CD8-positive, alpha-beta memory T cell (primary cell): Measurements from ENCODE around the gene HSPA6. TPM values are rescaled to one million over a fixed set of nuclear protein-coding genes. Genes with fewer than 3 reads are reported as not detected.
A peak's percentile ranks its signal among the peaks of the same experiment; 100 is the strongest.
"Not testable (repeated sequence)": the region's sequence is repeated elsewhere in the genome, so short reads cannot be mapped to it uniquely, and the experiment has no call there.

Experiments
- CTCF ChIA-PET: fragments of 350-600 bp; sonication (Branson Sonifier 250); formaldehyde crosslinking; loops from one replicate; lab custom pipeline; 2021; ENCODE audit warnings: antibody characterized with exemption; lab: Charles Lee
- POLR2A ChIA-PET: fragments of 350-600 bp; sonication (Branson Sonifier 250); formaldehyde crosslinking; loops from one replicate; lab custom pipeline; 2021; ENCODE audit warnings: antibody characterized with exemption; lab: Charles Lee
- DNase-seq, 5 donors: peaks; one replicate each; pipeline versions ENCODE4 v3.0.0 to v3.0.0-alpha.2; 2020 to 2022; ENCODE audit warnings: mixed read lengths in 1 of 5
- H3K27ac ChIP-seq: one replicate; pipeline ENCODE4 v1.7.0; 2013; ENCODE audit warnings: low read depth, mild to moderate bottlenecking, low read length, moderate library complexity
- H3K27me3 ChIP-seq: 2 replicates; pipeline ENCODE4 v1.7.0; 2013; ENCODE audit warnings: low read length, mild to moderate bottlenecking; ENCODE audit not compliant: insufficient read depth, poor library complexity, severe bottlenecking
- H3K36me3 ChIP-seq: 2 replicates; pipeline ENCODE4 v1.7.0; 2013; ENCODE audit warnings: mild to moderate bottlenecking, low read length, moderate library complexity; ENCODE audit not compliant: insufficient read depth
- H3K4me1 ChIP-seq: 2 replicates; pipeline ENCODE4 v1.7.0; 2013; ENCODE audit warnings: mild to moderate bottlenecking, low read length, moderate library complexity; ENCODE audit not compliant: insufficient read depth
- H3K4me3 ChIP-seq: 2 replicates; pipeline ENCODE4 v1.7.0; 2013; ENCODE audit warnings: mild to moderate bottlenecking, low read length
- H3K9me3 ChIP-seq: 2 replicates; pipeline ENCODE4 v1.7.0; 2013; ENCODE audit warnings: mild to moderate bottlenecking, low read length
- H3K27ac Mint-ChIP-seq, 8 donors: one replicate each; pipeline ENCODE4 v1.8.0; 2020 to 2021; ENCODE audit warnings: mixed read lengths in 8 of 8, mild to moderate bottlenecking in 6 of 8, inconsistent platforms in 3 of 8, moderate library complexity in 3 of 8
- H3K27me3 Mint-ChIP-seq, 2 donors: one replicate each; pipeline ENCODE4 v1.8.0; 2020 to 2021; ENCODE audit warnings: mixed read lengths in 2 of 2, mild to moderate bottlenecking in 1 of 2, moderate library complexity in 1 of 2
- H3K36me3 Mint-ChIP-seq, 3 donors: one replicate each; pipeline ENCODE4 v1.8.0; 2020 to 2021; ENCODE audit warnings: mixed read lengths in 3 of 3, inconsistent platforms in 1 of 3, mild to moderate bottlenecking in 1 of 3
- H3K4me1 Mint-ChIP-seq, 3 donors: one replicate each; pipeline ENCODE4 v1.8.0; 2020 to 2021; ENCODE audit warnings: mixed read lengths in 3 of 3, inconsistent platforms in 1 of 3, mild to moderate bottlenecking in 1 of 3
- H3K4me3 Mint-ChIP-seq, 7 donors: one replicate each; pipeline ENCODE4 v1.8.0; 2020 to 2021; ENCODE audit warnings: mixed read lengths in 7 of 7, mild to moderate bottlenecking in 6 of 7, moderate library complexity in 4 of 7, inconsistent platforms in 2 of 7
- H3K9me3 Mint-ChIP-seq, 5 donors: one replicate each; pipeline ENCODE4 v1.8.0; 2020 to 2022; ENCODE audit warnings: mixed read lengths in 5 of 5, mild to moderate bottlenecking in 3 of 5, moderate library complexity in 2 of 5, inconsistent platforms in 1 of 5
- polyA plus RNA-seq: library from polyadenylated mRNA; unstranded; fragments of 300-500 nt; fragmentation: Illumina TruSeq; gene quantifications from one replicate; pipeline ENCODE4 v1.2.3, GENCODE V29; 2021
- total RNA-seq, 2 experiments: library from RNA; stranded (reverse); gene quantifications; one replicate each; pipeline ENCODE4 v1.2.3, GENCODE V29; 2021

The HSPA6 gene
- total RNA-seq (1 to 10 TPM in 1 of 2 experiments, under 1 TPM in 1; 0.90 to 1.3 TPM), polyA plus RNA-seq (1.4 TPM)

DNA sequence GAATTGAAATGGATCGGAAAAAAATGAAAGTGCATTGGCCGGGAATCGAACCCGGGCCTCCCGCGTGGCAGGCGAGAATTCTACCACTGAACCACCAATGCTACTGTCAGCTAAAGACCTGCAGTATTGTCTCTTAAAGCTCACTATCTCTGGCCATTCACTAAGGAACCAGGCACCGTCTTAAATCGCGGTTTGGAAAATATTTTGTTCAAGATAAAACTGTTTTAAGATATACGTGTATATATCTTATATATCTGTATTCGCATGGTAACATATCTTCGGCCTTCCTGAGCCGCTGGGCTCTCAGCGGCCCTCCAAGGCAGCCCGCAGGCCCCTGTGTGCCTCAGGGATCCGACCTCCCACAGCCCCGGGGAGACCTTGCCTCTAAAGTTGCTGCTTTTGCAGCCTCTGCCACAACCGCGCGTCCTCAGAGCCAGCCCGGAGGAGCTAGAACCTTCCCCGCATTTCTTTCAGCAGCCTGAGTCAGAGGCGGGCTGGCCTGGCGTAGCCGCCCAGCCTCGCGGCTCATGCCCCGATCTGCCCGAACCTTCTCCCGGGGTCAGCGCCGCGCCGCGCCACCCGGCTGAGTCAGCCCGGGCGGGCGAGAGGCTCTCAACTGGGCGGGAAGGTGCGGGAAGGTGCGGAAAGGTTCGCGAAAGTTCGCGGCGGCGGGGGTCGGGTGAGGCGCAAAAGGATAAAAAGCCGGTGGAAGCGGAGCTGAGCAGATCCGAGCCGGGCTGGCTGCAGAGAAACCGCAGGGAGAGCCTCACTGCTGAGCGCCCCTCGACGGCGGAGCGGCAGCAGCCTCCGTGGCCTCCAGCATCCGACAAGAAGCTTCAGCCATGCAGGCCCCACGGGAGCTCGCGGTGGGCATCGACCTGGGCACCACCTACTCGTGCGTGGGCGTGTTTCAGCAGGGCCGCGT lies at the start of gene HSPA6:
Gene HSPA6 (plus strand): TSS at position 724 of the 925 bp plus-strand sequence. CDS start 119 bp downstream, at position 843.
- Histone ChIP-seq H3K27ac (peak within 1 kb of the TSS; percentile 43), H3K4me3 (peak within 1 kb of the TSS; percentile 80)
- peaks cover 4 to 23% (median 11%) of the 10 kb centered on the region in 3 donors for H3K4me1 Mint-ChIP-seq

DNA sequence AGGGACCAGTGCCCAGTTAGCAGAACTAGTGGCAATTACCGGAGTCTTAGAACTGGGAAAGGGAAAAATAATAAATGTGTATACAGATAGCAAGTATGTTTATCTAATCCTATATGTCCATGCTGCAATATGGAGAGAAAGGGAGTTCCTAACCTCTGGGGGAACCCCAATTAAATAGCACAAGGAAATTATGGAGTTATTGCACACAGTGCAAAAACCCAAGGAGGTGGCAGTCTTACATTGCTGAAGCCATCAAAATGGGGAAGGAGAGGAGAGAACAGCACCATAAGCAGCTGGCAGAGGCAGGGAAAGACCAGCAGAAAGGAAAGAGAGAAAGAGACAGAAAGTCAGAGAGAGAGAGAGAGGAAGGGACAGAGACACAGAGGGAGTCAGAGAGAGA lies 46.6 kb upstream of the HSPA6 start:
- not testable (repeated sequence) for H3K4me1 ChIP-seq, H3K9me3 Mint-ChIP-seq
- peaks cover 28 to 37% of the 10 kb centered on the region in 2 donors for H3K27me3 Mint-ChIP-seq

More for the DNA sequence above, at the start of gene HSPA6:
- H3K9me3 ChIP-seq, H3K27me3 ChIP-seq, H3K9me3 Mint-ChIP-seq, H3K4me1 ChIP-seq, H3K36me3 Mint-ChIP-seq, H3K36me3 ChIP-seq: not testable (repeated sequence)
- DNase-seq, result peak; percentile 53 to 83 (median 79)
- H3K27me3 Mint-ChIP-seq, result peaks cover 0 to 11% of the 10 kb centered on the region in 2 donors
- H3K27ac Mint-ChIP-seq, result peak within 1 kb of the TSS; percentile 54 to 99 (median 86)
- POLR2A ChIA-PET, result interaction anchor here (0.7 kb wide), 1 partner anchor 15 kb away, joined by 3 read pairs; no protein-coding TSS in a partner anchor
- CTCF ChIA-PET, result interaction anchor here (1.5 to 1.7 kb wide), 3 partner anchors 16 to 203 kb away, joined by 3 to 6 read pairs (median 5); partner anchors contain the start of gene FCGR2A
- H3K4me3 Mint-ChIP-seq, result peak within 1 kb of the TSS; percentile 90 to 98 (median 91)

GRCh38 chr1:161478985-161479384 lies 45.4 kb upstream of the HSPA6 start:
- Histone ChIP-seq H3K4me1 (no peaks in the 10 kb centered on the region), H3K36me3 (no peaks in the 10 kb centered on the region), H3K27me3 (no peaks in the 10 kb centered on the region), H3K9me3 (no peaks in the 10 kb centered on the region), H3K4me3 (no peak overlapping the region), H3K27ac (no peak overlapping the region)
- Mint-ChIP-seq H3K4me3 (no peak overlapping the region), H3K4me1 (no peaks in the 10 kb centered on the region), H3K27ac (no peak overlapping the region), H3K9me3 (peaks cover 0 to 2% (median 0%) of the 10 kb centered on the region in 5 donors), H3K27me3 (peaks cover 19 to 25% of the 10 kb centered on the region in 2 donors), H3K36me3 (peaks cover 0 to 3% (median 0%) of the 10 kb centered on the region in 3 donors)
- peak in 1 of 5 donors; percentile 41 for DNase-seq
- POLR2A ChIA-PET, result no interaction called here
- CTCF ChIA-PET, result interaction anchor here (1.4 kb wide), 1 partner anchor 260 kb away, joined by 6 read pairs; no protein-coding TSS in a partner anchor

More for the DNA sequence above, 46.6 kb upstream of the HSPA6 start:
- H3K36me3 ChIP-seq, H3K36me3 Mint-ChIP-seq, H3K9me3 ChIP-seq, H3K4me3 ChIP-seq, CTCF ChIA-PET, DNase-seq, H3K27me3 ChIP-seq, H3K27ac ChIP-seq, POLR2A ChIA-PET: not testable (repeated sequence)
- Mint-ChIP-seq H3K4me1 (peaks cover 8 to 10% (median 10%) of the 10 kb centered on the region in 3 donors), H3K4me3 (peak overlapping the region in 1 of 7 donors; percentile 9), H3K27ac (peak overlapping the region in 2 of 8 donors; percentile 13 to 39)

DNA sequence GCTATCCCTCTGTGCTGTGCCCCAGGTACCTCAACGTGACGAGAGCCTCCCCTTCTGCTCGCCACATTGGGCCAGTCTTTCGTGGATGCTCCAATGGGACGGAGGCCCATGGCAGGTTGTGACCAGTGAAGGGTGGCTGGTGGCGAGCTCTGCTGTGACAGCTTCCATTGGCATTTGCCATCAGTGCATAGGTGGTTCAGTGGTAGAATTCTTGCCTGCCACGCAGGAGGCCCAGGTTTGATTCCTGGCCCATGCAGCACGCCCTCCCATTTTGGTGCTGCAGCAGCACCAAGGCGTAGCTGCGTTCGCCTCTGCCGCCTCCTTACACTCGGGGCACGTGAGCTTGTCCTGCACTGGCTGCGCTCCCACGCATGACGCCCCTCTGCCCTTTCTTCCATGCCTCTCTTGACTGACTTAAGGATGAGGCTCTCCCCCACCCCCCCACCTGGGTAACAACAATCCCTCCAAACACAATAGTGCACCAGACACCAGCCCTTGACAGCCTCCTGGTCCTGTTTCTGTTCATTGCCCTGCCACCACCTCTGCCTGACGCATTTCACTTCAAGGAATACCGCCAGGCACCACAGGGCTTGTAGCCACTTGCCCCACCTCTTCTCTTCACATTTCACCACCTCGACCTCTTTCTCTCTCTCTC lies 43.8 kb upstream of the HSPA6 start:
- H3K9me3 Mint-ChIP-seq, result no peaks in the 10 kb centered on the region
- ChIA-PET CTCF (interaction anchor here (1.4 kb wide), 1 partner anchor 258 kb away, joined by 6 read pairs; no protein-coding TSS in a partner anchor), POLR2A (no interaction called here)
- no peak overlapping the region for H3K27ac Mint-ChIP-seq
- Histone ChIP-seq H3K9me3 (no peaks in the 10 kb centered on the region), H3K27ac (no peak overlapping the region), H3K36me3 (no peaks in the 10 kb centered on the region), H3K4me3 (no peak overlapping the region), H3K27me3 (no peaks in the 10 kb centered on the region), H3K4me1 (no peaks in the 10 kb centered on the region)
- H3K27me3 Mint-ChIP-seq, result peaks cover 11 to 12% of the 10 kb centered on the region in 2 donors
- peaks cover 0 to 3% (median 0%) of the 10 kb centered on the region in 3 donors for H3K36me3 Mint-ChIP-seq
- no peak for DNase-seq
- H3K4me3 Mint-ChIP-seq, result no peak overlapping the region
- H3K4me1 Mint-ChIP-seq, result no peaks in the 10 kb centered on the region

GRCh38 chr1:161481624-161482392 lies 42.5 kb upstream of the HSPA6 start:
- Histone ChIP-seq H3K4me3 (no peak overlapping the region), H3K9me3 (no peaks in the 10 kb centered on the region), H3K36me3 (no peaks in the 10 kb centered on the region), H3K4me1 (no peaks in the 10 kb centered on the region), H3K27ac (no peak overlapping the region), H3K27me3 (no peaks in the 10 kb centered on the region)
- no peaks in the 10 kb centered on the region for H3K9me3 Mint-ChIP-seq
- ChIA-PET POLR2A (no interaction called here), CTCF (no interaction called here)
- no peak for DNase-seq
- H3K27ac Mint-ChIP-seq, result no peak overlapping the region
- H3K27me3 Mint-ChIP-seq, result peaks cover 9% of the 10 kb centered on the region in 2 donors
- peaks cover 0 to under 1% (median under 1%) of the 10 kb centered on the region in 3 donors for H3K4me1 Mint-ChIP-seq
- H3K36me3 Mint-ChIP-seq, result peaks cover 0 to 3% (median 0%) of the 10 kb centered on the region in 3 donors
- H3K4me3 Mint-ChIP-seq, result no peak overlapping the region

DNA sequence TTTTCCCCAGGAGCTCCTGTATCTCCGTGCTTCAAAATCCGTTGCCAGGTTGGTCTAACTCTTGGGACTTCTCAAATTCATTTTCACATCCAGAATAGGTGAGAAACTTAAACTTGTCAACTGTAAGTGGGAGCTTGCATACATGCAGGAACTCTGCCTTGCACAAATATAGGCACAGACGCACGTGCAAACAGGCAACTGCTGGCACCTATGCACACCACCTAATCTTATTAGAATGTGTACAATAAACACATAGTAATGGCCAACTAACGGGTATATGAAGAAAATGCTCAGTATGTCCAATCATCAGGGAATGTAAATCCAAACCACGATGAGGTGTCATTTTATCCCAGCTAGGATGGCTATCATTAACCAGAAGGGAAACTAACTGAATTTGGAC lies 41.7 kb upstream of the HSPA6 start:
- Histone ChIP-seq H3K9me3 (no peaks in the 10 kb centered on the region), H3K4me3 (no peak overlapping the region), H3K27ac (no peak overlapping the region), H3K27me3 (no peaks in the 10 kb centered on the region), H3K36me3 (no peaks in the 10 kb centered on the region), H3K4me1 (peaks cover 3% of the 10 kb centered on the region)
- H3K4me3 Mint-ChIP-seq, result no peak overlapping the region
- ChIA-PET CTCF (interaction anchor here (1.4 kb wide), 1 partner anchor 49 kb away, joined by 3 read pairs; no protein-coding TSS in a partner anchor), POLR2A (interaction anchor here (0.9 kb wide), 1 partner anchor 9 kb away, joined by 3 read pairs; no protein-coding TSS in a partner anchor)
- H3K27me3 Mint-ChIP-seq, result peaks cover 9% of the 10 kb centered on the region in 2 donors
- DNase-seq, result no peak
- H3K27ac Mint-ChIP-seq, result no peak overlapping the region
- H3K4me1 Mint-ChIP-seq, result peaks cover 5 to 6% (median 5%) of the 10 kb centered on the region in 3 donors
- no peaks in the 10 kb centered on the region for H3K9me3 Mint-ChIP-seq
- H3K36me3 Mint-ChIP-seq, result no peaks in the 10 kb centered on the region

GRCh38 chr1:161483361-161483760 lies 41.0 kb upstream of the HSPA6 start:
- Histone ChIP-seq H3K36me3 (no peaks in the 10 kb centered on the region), H3K4me3 (no peak overlapping the region), H3K27ac (no peak overlapping the region), H3K27me3 (peaks cover 3% of the 10 kb centered on the region), H3K4me1 (peaks cover 3% of the 10 kb centered on the region), H3K9me3 (no peaks in the 10 kb centered on the region)
- no peaks in the 10 kb centered on the region for H3K36me3 Mint-ChIP-seq
- H3K9me3 Mint-ChIP-seq, result no peaks in the 10 kb centered on the region
- H3K27me3 Mint-ChIP-seq, result peaks cover 9 to 10% of the 10 kb centered on the region in 2 donors
- no peak overlapping the region for H3K27ac Mint-ChIP-seq
- POLR2A ChIA-PET, result interaction anchor here (0.9 kb wide), 1 partner anchor 8 kb away, joined by 3 read pairs; no protein-coding TSS in a partner anchor
- no peak for DNase-seq
- no peak overlapping the region for H3K4me3 Mint-ChIP-seq
- peaks cover 5 to 6% (median 5%) of the 10 kb centered on the region in 3 donors for H3K4me1 Mint-ChIP-seq
- CTCF ChIA-PET, result interaction anchor here (1.4 kb wide), 1 partner anchor 48 kb away, joined by 3 read pairs; no protein-coding TSS in a partner anchor
